ENCODE data around the gene AOPEP.
A peak's percentile ranks its signal among the peaks of the same experiment; 100 is the strongest.

The AOPEP gene, protein sequence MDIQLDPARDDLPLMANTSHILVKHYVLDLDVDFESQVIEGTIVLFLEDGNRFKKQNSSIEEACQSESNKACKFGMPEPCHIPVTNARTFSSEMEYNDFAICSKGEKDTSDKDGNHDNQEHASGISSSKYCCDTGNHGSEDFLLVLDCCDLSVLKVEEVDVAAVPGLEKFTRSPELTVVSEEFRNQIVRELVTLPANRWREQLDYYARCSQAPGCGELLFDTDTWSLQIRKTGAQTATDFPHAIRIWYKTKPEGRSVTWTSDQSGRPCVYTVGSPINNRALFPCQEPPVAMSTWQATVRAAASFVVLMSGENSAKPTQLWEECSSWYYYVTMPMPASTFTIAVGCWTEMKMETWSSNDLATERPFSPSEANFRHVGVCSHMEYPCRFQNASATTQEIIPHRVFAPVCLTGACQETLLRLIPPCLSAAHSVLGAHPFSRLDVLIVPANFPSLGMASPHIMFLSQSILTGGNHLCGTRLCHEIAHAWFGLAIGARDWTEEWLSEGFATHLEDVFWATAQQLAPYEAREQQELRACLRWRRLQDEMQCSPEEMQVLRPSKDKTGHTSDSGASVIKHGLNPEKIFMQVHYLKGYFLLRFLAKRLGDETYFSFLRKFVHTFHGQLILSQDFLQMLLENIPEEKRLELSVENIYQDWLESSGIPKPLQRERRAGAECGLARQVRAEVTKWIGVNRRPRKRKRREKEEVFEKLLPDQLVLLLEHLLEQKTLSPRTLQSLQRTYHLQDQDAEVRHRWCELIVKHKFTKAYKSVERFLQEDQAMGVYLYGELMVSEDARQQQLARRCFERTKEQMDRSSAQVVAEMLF

GRCh38 chr9:94726495-94727191 is at the start of gene AOPEP:
TSS of gene AOPEP (plus strand) at chr9:94726699. CDS start at chr9:94759784, 33,085 bp downstream.
- DNase-seq, result peak; percentile 98

- peak; percentile 59 for DNase-seq
Measured at GRCh38 chr9:94677929-94678328, 48.6 kb upstream of the AOPEP start.

GRCh38 chr9:94679587-94679986 is 46.9 kb upstream of the AOPEP start:
- DNase-seq, result no peak

- DNase-seq, result no peak
Measured at GRCh38 chr9:94680020-94680419, 46.5 kb upstream of the AOPEP start.

DNA sequence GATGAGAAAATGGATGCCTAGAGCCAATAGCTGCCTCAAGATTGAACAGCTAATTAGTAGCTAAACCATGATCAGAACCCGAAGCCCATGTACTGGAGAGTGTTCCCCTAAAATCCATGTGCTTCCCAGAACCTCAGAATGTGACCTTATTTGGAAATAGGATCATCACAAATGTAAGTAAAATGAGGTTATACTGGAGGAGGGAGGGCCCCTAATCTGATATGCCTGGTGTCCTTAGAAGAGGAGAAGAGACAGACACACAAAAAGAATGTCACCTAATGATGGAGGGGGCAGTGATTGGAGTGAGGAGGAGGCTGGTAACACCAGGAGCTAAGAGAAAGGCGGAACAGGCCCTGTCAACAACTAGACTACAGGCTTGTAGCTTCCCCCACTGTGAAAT is 45.9 kb upstream of the AOPEP start:
- no peak for DNase-seq

GRCh38 chr9:94681508-94681907 is 45.0 kb upstream of the AOPEP start:
- peak; percentile 68 for DNase-seq

DNA sequence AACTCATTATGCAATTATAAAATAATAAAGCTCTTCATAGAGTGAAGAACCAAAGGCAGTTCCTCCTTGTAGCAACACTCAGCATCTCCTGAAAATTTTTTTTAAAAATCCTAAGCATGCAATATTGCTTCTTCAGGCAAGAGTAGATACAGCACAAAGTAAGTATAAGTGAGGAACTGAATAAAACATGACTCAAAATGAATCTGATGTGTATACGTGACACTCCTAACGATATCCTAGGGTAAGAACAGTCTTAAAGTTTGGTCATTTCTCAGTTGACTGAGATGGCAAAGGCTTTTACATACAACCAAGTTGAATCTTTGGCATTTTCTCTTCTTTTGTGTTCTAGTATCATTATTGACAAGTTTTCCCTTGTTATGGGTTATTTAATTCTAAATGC is 41.1 kb upstream of the AOPEP start:
- DNase-seq, result no peak

DNA sequence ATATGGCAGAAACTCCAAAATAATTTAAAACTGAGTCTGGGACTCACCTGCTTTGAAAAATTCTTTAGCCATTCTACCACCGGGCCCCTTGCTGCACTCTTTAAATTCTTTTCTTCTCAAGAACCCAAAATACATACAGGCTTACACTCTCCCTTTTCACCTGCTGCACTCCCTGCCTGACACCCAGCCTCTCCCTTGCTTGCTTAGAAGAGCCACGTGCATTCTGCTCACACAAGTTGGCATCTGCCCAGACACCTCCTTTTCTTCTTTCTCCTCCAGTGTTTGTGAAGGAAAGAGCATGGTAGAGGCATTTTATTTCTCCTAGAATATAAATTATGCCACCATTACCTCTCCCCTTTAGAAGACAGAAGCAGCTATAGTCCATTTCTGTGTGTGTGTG is 39.0 kb upstream of the AOPEP start:
- DNase-seq, result no peak

DNA sequence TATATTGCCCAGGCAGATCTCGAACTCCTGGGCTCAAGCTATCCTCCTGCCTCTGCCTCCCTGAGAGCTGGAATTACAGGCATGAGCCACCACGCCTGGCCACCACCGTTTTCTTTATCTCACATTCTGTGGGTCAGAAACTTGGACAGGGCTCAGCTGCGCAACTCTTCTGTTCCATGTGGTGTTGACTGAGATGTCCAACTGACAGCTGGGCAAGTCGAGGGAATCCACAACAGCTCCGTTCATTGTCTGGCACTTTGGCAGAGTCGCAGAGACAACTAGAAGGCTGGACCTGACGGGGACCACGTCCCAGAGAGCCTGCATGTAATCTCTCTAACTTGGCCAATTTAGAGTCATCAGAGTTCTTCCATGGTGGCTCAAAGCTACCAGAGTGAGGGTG is 36.2 kb upstream of the AOPEP start:
- DNase-seq, result no peak

DNA sequence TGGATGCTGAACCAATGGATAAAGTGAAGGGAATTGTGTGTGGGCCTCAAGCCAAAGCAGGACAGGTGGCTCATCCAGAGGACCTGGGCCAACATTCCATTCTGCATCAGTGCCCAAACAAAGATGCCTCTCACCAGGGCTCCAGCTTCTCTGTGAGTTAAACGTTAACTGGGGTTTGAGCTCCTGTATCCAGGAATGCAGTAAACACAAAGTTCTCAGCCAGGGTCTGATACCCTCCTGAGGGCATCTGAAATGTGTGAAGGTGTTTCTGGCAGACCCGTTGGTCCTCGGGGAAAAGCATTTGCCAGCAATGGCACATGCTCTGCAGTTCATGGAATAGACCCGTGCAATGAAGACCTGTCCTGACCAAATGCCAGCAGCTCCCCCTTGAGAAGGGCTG is 33.9 kb upstream of the AOPEP start:
- DNase-seq, result no peak

DNA sequence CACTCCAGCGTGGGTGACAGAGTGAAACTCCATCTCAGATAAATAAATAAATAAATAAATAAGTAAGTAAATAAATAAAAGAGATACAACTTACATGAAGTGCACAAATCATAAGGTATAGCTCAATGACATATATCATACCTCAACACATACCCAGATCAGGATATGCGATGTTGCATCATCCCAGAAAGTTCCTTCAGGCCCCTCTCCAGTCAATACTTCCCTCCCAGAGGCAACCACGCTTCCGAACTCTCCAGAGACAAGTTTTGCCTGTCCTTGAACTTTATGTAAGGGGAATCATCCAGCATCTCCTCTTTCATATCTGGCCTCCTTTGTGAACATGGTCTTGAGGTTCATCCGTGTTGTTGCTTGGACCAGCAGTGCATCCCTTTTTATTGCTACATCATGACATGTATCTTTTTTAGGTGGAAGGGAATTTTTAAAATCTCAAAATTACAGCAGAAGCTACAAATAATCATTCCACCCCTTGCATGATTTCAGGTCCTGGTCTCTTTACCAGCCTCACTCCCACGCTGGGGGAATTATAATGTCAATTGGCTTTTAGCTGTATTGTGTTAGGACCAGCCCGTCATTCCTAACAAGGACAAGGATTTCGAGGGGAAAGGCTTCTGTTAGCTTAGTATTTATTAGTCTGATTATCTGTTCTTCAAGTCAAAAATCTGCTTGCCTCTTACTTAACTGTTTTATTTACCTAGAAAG is 32.9 kb upstream of the AOPEP start:
- no peak for DNase-seq

DNA sequence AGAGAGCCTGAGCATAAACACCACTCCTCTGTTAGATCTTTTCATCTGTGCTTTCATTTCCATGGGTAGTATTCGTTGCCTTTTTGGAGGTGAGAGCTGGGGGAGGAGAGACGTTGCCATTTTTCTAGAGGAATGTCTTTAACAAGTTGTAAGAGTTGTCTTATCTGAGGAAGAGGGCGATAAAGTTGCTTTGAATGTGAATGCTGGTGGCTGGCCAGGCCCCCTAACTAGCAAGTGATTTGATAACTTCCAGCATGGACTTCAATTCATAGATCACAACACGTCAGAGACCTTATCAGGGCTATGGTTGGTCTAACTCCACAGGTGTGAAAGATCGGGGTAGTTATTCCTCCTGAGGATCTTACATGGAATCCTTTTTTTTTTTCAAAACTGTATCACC is 30.0 kb upstream of the AOPEP start:
- DNase-seq, result no peak

GRCh38 chr9:94697972-94698581 is 28.4 kb upstream of the AOPEP start:
- peak; percentile 45 for DNase-seq

DNA sequence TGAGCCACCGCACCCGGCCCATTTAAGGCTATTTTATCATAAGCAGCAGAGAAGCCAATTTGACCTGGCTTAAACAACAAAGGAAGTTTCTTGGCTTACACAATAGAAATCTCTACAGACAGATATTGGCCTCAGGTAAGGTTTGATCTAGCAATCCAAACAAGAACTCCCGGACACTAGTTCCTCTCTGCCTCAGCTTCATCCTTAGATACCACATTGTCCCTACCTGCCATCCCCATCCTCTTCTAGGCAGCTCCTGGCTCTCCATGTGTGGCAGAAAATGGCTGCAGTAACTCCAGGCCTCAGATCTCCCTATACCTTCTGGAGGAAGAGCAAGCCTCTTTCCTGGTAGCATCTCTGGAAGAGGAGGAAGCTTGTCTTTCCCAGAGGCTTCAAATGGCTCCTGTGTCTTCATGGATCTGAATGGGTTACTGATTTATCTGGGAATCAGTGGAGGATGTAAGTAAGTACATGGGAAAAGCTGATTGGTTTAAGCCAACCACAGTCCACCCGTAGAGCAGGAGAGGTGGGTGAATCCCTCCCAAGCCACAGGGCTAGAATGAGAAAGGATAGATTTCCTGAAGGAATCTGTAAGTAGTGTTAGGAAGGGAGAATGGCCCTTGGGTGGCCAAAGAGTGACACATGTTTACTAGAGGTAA is 26.7 kb upstream of the AOPEP start:
- no peak for DNase-seq

- DNase-seq, result no peak
Measured at GRCh38 chr9:94700445-94700844, 26.1 kb upstream of the AOPEP start.

DNA sequence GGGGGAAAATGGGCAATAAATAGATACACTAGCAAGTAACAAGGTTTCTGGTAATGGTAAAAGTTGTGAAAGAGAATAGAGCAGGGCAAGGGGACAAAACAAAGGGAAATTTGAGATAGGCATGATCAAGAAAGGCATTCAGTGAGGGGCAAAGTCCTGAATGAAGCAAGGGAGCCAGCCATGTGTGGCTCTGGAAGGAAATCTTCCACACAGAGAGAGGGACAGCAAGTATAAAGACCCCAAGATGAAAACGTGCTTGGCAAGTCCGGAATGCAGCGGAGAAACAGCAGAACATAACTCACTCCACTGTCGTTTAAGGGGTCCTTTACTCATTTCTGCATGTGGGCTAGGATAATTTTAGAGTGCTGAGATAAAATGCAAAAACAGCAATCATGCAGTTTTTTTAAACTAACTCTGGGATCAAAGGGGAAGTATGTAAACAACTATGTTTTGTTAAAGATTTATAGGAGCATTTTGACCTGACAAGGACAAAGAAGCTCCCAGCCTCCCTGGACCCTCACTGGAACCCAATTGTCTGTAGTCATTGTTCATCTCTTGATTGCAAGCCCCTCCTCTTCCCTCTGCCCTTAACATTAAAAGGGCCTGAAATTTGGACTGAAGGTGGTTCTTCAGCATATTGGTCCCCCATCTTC is 22.9 kb upstream of the AOPEP start:
- no peak for DNase-seq

DNA sequence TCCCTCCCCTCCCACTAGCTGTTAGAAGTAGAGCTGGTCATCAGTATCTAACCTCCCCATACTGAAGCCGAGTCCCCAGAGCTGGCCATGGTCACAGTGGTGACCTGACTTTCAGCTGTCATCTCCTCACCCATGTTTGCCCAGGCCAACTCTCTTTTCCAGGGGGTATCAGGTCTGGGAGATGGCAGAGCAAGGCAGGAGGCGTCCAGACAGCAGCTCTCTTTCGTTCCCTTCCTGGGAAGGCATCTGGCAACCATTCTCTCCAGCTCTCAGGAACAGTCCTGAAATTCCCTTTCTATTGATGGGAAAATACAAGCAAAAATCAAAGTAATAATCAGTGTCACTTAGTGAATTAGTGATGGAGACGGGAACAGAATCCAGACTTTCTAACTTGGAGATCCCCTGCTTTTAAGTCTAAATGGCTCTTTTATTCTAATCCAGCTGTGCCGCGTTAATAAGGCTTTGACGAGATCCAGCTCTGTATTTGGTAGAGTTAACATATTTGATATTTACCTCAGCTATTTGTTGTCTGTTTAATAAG is 21.3 kb upstream of the AOPEP start:
- DNase-seq, result no peak

- no peak for DNase-seq
Measured at GRCh38 chr9:94706922-94707321, 19.6 kb upstream of the AOPEP start.

GRCh38 chr9:94713436-94714215 is 12.9 kb upstream of the AOPEP start:
- DNase-seq, result no peak

- no peak for DNase-seq
Measured at GRCh38 chr9:94714494-94714893, 12.0 kb upstream of the AOPEP start.
